ENCODE results near the gene TPO.
"Not testable (repeated sequence)": the region's sequence is repeated elsewhere in the genome, so short reads cannot be mapped to it uniquely, and the experiment has no call there.

The TPO gene

DNA sequence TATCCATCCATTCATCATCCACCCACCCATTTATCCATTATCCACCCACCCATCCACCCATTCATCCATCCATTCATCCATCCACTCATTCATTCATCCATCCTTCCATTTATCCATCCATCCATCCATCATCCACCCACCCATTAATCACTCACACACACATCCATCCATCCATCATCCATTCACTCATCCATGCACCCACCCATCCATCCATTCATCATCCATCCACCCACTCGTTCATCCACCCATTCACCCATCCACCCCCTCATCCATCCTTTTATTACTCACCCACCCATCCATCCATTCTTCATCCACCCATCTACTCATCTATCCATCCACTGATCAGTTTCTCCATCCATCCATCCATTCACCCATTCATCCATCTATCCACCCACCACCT, 8.1 kb upstream of the TPO start:
- DNase-seq (ENCODE audit: low read depth in 2 of 2) = no peak

DNA sequence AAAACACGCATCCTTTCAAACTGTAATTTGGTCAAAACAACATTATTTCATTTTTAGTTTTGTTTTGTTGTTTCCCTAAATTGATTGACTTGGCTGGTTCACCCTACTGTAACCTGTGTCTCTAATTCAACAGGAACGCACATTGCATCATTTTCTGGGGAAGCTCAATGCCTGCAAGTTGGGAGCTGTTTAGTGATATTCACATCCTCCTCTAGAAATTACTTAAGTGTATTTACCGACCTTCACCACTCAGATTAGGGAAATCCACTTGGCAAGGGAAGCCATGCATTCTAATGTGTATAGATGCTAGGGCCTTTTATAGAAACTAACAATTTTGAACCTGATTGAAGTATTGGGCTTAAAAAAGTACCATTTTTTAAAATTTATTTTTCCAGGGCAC, 7.3 kb upstream of the TPO start:
- no peak for DNase-seq (ENCODE audit: low read depth in 2 of 2)

DNA sequence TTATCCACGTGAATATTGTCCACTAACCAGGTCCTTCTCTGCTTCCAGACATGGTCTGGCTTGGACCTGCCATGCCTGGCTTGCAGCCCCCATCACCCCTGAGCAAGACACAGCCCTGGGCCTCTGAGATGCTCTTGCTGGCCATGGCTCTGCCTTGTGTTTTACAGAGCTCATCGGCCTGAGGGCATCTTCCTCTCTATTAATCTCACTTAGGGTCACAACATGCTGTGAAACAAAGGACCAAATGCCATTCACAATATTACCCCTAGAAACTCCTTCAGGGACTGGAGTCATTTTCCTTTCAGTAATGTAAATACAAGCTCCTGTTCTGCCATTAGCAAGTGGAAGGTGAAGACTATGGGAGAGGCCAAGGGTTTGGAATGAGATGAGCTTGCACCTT, 6.8 kb upstream of the TPO start:
- DNase-seq (ENCODE audit: low read depth in 2 of 2) = no peak

DNA sequence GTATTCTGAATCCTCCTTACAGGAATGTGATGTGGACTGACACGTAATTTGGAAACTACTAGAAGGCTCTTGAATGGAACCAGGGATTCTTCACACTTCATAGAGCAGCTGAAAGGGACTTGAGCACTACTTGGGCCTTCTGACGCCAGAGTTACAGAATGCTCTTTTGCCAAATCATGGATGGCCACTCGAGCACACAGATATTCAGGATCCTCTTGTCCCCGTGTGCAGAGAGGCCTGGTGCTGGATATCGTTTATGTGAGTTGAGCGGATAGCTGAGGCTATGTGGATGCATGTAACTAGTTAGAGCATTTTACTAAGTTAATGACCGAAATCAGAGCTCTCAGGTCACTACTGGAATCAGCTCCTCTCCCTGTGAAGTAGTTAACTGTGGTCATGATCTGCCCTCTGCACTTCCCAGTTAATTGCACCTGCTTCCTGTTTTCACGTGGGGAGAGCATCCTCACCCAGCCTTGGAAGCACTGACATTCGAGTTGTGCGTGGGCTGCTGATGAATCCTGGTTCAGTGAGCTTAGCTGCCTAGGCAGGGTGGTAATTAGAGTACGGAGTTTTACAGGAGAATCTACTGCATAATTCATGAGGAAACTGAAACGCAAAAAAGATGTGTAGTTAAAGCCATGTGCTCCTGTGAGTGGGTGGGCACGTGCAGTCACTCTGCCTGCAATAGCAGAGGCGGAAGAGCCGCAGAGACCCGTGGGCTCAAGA, 5.2 kb upstream of the TPO start:
- no peak for DNase-seq (ENCODE audit: low read depth in 2 of 2)

DNA sequence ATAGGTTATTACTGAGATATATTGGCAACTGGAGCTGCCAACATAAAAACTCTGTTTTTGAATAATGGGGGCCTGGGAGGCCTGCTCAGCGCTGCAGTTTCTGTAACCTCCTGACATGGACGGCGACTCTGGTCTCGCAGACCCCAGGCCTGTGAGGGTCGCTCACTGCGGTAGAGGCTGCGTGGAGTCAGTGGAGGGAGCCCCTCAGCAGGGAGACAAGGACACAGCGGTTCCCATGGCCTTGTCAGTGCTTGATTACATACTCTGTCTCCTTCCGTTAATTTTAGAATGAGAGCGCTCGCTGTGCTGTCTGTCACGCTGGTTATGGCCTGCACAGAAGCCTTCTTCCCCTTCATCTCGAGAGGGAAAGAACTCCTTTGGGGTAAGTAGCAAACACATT, 858 bp downstream of the TPO start:
- DNase-seq (ENCODE audit: low read depth in 2 of 2) = no peak

DNA sequence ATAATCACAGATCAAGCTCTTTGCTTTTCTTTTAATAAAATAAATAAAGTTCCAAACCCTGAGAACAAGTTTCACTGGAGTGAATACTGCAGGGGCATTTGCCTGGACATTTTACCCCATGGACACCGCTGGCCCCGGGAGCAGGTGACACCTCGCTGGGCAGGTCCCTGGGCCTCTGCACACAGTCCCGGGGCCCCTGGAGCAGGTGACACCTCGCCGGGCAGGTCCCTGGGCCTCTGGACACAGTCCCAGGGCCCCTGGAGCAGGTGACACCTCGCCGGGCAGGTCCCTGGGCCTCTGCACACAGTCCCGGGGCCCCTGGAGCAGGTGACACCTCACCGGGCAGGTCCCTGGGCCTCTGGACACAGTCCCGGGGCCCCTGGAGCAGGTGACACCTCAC, 1.6 kb downstream of the TPO start:
- not testable (repeated sequence) for DNase-seq (ENCODE audit: low read depth in 2 of 2)

DNA sequence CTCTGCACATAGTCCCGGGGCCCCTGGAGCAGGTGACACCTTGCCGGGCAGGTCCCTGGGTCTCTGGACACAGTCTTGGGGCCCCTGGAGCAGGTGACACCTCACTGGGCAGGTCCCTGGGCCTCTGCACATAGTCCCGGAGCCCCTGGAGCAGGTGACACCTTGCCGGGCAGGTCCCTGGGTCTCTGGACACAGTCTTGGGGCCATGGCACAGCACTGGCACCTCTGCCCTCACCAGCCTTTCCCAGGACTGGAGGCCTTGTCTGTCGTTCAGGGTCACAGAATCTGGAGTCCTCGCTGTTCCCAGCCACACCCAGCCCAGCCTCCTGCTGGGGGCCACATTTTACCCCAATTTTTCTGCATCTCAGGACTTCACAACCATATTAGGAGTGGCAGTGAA, 2.2 kb downstream of the TPO start:
- no peak for DNase-seq (ENCODE audit: low read depth in 2 of 2)

DNA sequence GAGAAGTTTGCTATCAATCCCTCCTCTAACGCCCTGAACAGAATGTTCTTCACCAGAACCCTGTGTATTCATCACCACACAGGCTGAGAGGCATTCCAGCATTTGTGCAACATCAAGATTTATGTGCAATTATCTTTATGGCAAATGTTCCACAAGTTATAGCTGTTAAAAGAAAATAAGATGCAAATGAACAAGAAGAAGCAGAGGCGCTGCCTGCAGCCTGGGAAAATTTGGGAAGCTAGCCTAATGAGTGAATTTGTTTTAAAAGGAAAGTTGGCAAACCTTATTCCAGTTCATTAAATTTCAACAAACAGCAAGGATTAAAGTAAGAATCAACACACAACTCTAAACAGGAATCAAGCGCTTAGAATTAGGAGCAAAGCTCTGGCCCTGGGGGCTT, 5.3 kb downstream of the TPO start:
- DNase-seq (ENCODE audit: low read depth in 2 of 2) = no peak

DNA sequence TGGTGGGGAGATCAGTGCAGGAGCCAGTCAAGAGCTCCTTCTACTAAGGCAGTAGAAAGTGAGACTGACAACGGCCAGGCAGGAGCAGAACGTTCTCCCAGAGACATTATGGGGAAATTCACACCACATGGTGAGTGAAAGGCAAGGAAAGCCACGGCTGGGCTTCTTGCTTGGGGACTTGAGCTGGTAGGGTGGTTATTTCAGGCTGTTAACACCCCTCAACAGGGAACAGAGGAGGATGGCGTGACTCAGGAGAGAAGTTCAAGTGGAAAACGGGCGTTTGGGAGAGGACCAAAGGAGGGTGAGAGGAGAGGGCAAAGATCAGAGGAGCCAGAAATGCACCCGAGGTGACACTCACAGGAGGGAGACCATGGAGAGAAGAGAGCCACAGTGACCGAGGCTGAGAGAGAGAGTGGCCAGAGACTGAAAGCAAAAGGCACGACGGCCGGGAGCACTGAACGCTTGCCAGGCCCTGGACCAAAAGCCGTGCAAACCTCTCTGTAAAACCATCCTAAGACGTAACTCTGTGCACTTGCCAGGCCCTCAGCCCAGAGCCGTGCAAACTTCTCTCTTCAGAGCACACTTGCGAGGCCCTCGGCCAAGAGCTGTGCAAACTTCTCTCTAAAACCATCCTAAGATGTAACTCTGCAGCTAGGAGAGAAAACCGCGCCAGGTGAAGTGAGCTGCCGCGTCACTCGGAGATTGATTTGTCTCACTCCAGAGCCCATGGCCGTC, 7.7 kb downstream of the TPO start:
- no peak for DNase-seq (ENCODE audit: low read depth in 2 of 2)

DNA sequence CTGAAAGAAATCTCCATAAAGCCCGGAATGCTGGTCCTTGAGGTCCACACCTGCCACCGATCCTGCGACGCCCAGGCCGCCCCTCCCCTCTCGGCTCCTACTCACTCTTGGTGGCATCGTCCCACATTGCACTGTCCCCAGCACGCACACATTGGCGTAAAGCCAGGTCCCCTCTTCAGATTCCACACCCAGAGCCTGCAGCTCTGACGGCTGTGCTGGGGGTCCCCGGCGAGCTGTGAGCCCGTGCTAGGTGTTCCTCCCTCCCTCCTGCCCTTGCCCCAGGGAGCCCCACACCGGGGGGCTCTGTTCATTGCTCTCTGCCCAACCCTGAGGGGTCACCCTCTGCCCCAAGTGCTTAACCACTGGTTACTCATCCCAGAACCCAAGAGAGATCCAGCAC, 8.5 kb downstream of the TPO start:
- no peak for DNase-seq (ENCODE audit: low read depth in 2 of 2)

DNA sequence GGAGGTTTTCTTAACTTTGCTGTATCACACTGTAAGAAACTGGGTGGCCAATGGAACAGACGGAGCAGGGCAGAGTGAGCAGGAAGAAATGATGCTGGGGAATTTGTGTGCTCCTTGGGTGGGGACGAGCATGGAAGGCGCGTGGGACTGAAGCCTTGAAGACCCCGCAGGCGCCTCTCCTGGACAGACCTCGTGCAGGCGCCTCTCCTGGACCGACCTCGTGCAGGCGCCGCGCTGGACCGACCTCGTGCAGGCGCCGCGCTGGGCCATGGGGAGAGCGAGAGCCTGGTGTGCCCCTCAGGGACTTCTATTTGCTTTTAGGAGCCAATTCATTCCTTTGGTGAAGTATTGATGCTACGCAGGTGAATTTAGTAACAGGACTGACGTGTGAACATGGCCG, 8.9 kb downstream of the TPO start:
- no peak for DNase-seq (ENCODE audit: low read depth in 2 of 2)

DNA sequence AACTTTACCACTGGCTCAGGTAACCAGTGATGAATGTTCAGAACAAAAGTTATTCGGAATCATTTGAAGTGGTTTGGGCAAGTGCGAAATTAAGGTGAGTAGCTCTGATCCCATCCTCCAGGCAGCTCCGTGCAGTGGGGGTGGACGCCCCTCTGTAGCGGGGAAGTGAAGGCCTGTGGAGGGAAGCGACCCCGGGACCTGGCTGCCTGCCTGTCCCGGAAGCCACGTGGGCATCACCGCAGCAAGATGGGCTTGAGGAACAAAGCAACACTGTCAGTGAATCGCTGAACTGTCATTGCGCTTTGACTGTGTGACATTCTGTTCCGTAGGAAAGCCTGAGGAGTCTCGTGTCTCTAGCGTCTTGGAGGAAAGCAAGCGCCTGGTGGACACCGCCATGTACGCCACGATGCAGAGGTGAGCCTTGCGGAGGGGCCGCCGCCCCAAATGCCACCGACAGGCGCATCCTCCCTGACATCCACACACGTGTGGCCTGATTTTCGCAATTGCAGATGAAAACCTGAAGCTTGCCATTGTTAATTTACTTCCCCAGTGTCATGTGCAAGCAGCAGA, 9.5 kb downstream of the TPO start:
- no peak for DNase-seq (ENCODE audit: low read depth in 2 of 2)

DNA sequence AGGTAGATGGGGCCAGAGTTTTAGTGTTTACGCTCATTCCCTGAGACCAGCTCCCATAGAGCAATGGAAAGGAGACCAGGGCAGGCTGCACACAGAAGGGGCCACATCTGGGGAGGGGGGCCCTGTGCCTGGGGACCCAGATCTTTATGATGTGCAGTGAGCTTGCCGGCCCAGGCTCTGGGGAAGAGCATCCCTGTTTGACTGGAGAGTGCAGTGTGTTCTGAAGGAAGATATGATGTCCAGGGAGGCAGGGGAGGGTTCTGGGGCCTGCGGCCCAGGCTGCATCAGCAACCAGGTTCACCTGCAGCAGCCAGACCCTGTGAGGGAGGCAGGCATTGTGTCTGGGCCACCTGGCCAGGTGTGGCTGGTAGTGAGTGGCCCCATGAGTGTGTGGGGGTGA, 13.8 kb downstream of the TPO start:
- no peak for DNase-seq (ENCODE audit: low read depth in 2 of 2)

DNA sequence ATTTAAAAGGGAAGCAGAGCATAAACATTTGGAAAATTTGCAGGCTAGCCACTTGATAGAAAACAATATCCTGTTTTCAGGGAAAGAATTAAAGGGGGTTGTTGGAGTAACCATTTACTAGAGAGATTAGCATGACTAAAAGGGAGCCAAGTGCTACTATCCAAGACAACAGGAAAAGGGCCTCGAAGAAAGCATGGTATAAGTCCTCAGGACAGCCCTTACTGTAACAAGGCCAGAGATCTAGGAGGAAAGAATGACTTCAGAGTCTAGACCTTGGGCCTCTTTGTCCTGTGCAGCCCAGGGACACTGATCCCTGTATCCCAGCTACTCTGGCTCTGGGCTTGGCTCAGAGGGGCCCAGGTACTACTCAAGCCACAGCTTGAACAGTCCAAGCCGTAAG, 16.6 kb downstream of the TPO start:
- DNase-seq (ENCODE audit: low read depth in 2 of 2) = no peak

DNA sequence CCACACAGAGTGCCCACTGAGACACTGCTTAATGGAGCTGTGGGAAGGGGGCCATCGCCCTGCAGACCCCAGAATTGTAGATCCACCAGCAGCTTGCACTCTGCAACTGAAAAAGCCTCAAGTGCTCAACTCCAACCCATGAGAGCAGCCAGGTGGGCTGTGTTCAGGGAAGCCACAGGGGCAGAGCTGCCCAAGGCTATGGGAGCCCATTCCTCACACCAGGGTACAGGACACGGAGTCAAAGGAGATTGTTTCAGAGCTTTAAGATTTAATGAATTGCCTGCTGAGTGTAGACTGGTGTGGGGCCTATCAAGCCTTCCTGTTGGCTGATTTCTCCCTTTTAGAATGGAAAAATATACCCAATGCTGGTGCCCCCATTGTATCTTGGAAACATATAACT, 17.2 kb downstream of the TPO start:
- no peak for DNase-seq (ENCODE audit: low read depth in 2 of 2)

DNA sequence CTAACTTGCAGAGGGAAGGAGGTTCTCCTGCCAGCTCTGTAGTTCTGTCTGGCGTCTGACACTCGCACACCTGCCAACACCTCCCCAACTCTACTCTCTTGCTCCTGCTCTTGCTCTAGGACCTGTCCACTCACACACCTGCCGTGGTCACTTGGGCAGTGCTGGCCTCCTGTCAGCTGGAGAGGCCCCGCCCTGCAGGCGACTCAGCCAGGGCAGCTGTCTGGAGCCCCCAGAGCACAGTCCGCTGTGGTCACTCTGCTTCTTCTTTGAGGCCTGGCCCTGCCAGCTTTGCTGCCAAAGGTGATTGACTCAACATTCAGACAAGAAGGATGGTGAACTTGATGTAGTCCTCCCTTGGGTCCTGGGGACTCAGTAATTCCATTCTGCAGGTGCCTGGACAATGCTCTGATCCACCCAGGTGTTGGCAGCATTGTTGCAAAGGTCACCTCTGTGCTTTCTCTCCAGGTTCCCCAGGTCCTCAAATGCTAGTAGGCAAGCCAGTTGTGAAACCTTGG, 18.7 kb downstream of the TPO start:
- DNase-seq (ENCODE audit: low read depth in 2 of 2) = no peak

DNA sequence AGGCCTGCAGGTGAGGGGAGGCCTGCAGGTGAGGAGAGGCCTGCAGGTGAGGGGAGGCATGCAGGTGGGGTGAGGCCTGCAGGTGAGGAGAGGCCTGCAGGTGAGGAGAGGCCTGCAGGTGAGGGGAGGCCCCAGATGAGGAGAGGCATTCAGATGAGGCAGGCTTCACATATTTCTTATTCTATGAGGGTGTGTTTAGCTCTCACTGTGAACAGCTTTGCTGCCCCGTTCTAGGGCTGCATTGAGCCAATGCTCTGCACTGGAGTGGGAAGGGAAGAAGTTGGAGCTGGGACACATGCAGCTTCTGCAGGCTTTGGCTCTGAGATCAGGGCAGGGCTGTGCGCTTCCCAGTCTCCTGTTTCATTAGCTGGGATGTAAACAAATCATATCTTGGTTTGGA, 19.5 kb downstream of the TPO start:
- no peak for DNase-seq (ENCODE audit: low read depth in 2 of 2)

DNA sequence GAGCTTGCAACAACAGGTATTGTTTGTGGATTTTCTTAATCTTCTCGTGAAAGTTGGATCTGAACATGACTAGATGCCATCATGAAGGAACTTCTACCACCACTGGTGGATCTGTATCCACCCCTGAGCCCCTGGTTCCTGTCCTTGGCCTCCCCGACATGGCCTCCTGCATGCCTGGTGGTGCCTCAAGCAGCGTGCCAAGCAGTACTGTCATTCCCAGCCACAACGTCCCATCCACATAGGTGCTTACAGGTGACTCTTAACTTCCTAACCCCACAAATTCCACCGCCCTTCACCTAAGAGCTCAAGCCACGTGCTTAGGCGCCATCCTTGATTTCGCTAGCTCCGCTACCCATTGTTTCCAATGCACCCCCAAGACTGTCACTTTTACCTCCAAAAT, 23.1 kb downstream of the TPO start:
- no peak for DNase-seq (ENCODE audit: low read depth in 2 of 2)

DNA sequence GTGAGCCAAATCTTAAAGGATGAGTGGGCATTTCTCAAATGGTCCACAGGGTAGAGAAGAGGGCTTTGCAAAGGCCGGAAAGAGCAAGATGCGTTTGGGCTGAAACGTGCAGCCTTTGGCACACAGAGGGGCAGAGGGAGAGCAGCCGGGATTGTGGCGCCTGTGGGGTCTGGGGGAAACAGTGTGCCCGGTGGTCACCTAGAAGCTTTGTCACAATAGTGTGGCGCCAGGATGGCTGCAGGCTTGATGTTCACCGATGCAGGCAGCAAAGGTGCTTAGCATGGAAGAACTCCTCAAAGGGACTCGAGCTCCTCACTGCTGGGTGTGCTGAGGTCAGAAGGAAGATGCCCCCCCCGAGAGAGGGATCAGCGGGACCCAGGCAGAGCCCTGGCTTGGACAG, 23.8 kb downstream of the TPO start:
- no peak for DNase-seq (ENCODE audit: low read depth in 2 of 2)

DNA sequence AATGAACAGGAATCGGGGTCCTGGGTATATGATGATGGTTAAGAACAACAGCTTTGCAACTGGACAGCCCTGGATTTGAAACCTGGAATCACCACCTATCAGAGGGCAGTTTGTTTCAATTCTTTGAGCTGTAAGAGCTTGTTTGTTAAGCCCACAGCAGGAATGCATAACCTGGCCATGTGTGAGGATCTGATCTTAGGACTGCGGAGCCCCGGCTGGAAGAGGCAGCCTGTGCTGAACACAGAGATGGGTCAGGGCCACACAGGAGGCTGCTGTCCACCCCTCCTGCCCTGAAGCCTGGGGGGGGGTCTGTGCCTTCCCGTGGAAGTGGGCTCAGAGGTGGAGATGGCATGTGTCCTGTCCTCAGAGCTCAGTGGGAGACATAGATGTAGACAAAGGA, 24.3 kb downstream of the TPO start:
- DNase-seq (ENCODE audit: low read depth in 2 of 2) = no peak

DNA sequence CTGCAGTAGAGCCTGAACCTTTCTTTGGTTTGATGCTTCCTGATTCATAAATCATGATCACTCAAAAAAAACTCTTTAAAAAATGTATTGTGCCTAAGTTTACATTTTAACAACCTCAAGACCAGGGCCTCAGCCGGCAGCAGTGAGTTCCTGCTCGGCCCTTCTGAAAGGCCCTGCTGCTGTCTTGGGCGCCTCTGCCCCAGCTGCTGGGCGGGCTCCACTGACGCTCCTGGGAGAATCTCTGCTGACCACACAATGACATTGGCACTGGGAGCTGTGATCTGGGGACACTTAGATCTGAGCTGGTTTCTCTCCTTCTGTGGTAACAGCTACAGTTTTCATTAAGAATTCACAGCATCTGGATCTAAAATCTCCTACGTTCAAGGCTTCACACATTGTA, 25.7 kb downstream of the TPO start:
- DNase-seq (ENCODE audit: low read depth in 2 of 2) = no peak

DNA sequence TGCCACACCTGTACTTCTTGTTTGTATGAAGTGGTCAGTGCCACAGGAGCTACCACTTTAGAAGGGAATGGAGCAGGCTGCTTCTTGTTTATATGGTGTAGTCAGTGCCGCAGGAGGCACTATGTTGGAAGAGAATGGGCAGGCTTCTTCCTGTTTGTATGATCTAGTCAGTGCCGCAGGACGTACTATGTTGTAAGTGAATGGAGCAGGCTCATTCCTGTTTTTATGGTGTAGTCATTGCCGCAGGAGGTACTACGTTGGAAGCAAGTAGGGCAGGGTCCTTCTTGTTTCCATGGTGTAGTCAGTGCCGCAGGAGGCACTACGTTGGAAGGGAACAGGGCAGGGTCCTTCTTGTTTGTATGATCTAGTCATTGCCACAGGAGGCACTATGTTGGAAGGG, 27.3 kb downstream of the TPO start:
- DNase-seq (ENCODE audit: low read depth in 2 of 2) = no peak

DNA sequence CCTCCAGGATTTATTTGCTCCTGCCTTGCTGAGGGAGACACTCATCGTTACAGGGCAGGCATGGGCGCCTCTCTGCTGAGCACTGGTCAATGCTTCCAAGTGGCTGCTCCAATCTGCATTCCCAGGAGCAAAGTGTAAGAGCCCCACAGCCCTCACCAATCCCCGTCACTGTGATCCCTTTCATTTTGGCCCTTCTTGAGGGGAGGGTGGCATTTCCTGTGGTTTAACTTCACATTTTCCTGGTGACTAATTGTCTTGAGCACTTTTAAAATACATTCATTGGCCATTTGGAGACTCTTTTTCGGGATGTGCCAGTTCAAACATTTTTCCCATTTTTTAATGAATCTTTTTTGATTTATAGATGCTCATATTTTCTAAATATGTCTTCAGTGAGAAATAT, 33.0 kb downstream of the TPO start:
- no peak for DNase-seq (ENCODE audit: low read depth in 2 of 2)
